ENCODE measurements around the gene RICTOR. TPM values are rescaled to one million over a fixed set of nuclear protein-coding genes. Genes with fewer than 3 reads are reported as not detected.

RICTOR gene
- total and polyA plus RNA-seq, 9 of the 15 experiments (the other 6 are each of a cell fraction or from before 2014, with no cell fraction given): 13.9 to 46.6 (median 22.6) TPM

- no peak for TF ChIP-seq ZBTB7A (IDR thresholded peaks at IDR 0.05; ENCODE audit: borderline replicate concordance, control insufficient read depth, low read depth, low read length)
- TF ChIP-seq ZNF253 (CRISPR knock-in tag; conservative IDR thresholded peaks at IDR 0.05): no peak
- TF ChIP-seq TSC22D4 (tag; IDR thresholded peaks at IDR 0.05): no peak
- TF ChIP-seq TOE1 (IDR thresholded peaks at IDR 0.05; ENCODE audit: borderline replicate concordance): no peak
- TF ChIP-seq TOE1 (CRISPR knock-in tag; IDR thresholded peaks at IDR 0.05; ENCODE audit: borderline replicate concordance, low read depth): no peak
- TF ChIP-seq CREB3 (tag; conservative IDR thresholded peaks at IDR 0.05; ENCODE audit: low read depth): no peak
- no peak for TF ChIP-seq ZNF696 (CRISPR knock-in tag; conservative IDR thresholded peaks at IDR 0.05)
- TF ChIP-seq RFX1 (IDR thresholded peaks at IDR 0.05): no peak
- 0 out of 4 replicates have a peak, but pooled peaks of 1 of the 2 experiments have one; percentile 26 for TF ChIP-seq FOXK2 (conservative IDR thresholded peaks at IDR 0.05 in 1 of 2, IDR thresholded peaks at IDR 0.05 in 1 of 2; ENCODE audit: low read depth in 2 of 2)
- TF ChIP-seq HDAC8 (tag; IDR thresholded peaks at IDR 0.05): no peak
- TF ChIP-seq ZNF41 (CRISPR knock-in tag; conservative IDR thresholded peaks at IDR 0.05): peak; percentile 83; the same call in 1 of the 2 replicates
- no peak for TF ChIP-seq ADNP (tag; IDR thresholded peaks at IDR 0.05)
- peak; percentile 26; the same call in 1 of the 2 replicates for TF ChIP-seq FOXM1 (IDR thresholded peaks at IDR 0.05; ENCODE audit: low read depth)
- TF ChIP-seq FOXM1 (CRISPR knock-in tag; IDR thresholded peaks at IDR 0.05; ENCODE audit: low read depth): no peak
- no peak for TF ChIP-seq NR2C2 (CRISPR knock-in tag; IDR thresholded peaks at IDR 0.05)
- TF ChIP-seq NR2C2 (tag; IDR thresholded peaks at IDR 0.05): no peak
- TF ChIP-seq TAF15 (IDR thresholded peaks at IDR 0.05; ENCODE audit: low read depth, low read length): no peak
- TF ChIP-seq ZBTB2 (IDR thresholded peaks at IDR 0.05): no peak
- TF ChIP-seq RBM22 (IDR thresholded peaks at IDR 0.05; ENCODE audit: low read depth, low read length, poor library complexity, severe bottlenecking): no peak
- TF ChIP-seq DPF2 (IDR thresholded peaks at IDR 0.05): peak; percentile 45; the same call in 1 of the 2 replicates
- TF ChIP-seq ZNF217 (CRISPR knock-in tag; IDR thresholded peaks at IDR 0.05): no peak
- TF ChIP-seq HINFP (tag; conservative IDR thresholded peaks at IDR 0.05; ENCODE audit: low read depth): no peak
- TF ChIP-seq ZNF584 (CRISPR knock-in tag; IDR thresholded peaks at IDR 0.05; ENCODE audit: low read depth): no peak
- TF ChIP-seq RUNX1 (IDR thresholded peaks at IDR 0.05; ENCODE audit: low read depth): no peak
- no peak for TF ChIP-seq ZNF511 (CRISPR knock-in tag; IDR thresholded peaks at IDR 0.05)
These were observed 18.6 kb upstream of the RICTOR start (continued) for GRCh38 chr5:39092581-39093351.
